Right lobe of liver (tissue), 4 donors: Measurements from ENCODE around the gene RASAL3.

Source experiments
- CTCF ChIP-seq, 4 donors: fragments of 200-600 bp in 3 of 4; fragments of 450-650 bp in 1 of 4; IDR thresholded peaks; one replicate each; pipeline versions ENCODE4 v1.5.1 to v1.8.0; 2016 to 2022; ENCODE audit warnings: antibody characterized with exemption in 4 of 4, mild to moderate bottlenecking in 2 of 4
- POLR2A ChIP-seq: fragments of 450-650 bp; IDR thresholded peaks from one replicate; pipeline ENCODE4 v1.6.1; 2017; ENCODE audit warnings: antibody characterized with exemption, mild to moderate bottlenecking
- donor health status: DM: no; HTN: no; CAD: no.
- donor health status: DM: no; HTN: no; CAD: no.
- donor health status: DM: no; HTN: yes; CAD: no.

- TF ChIP-seq CTCF (IDR thresholded peaks at IDR 0.05) (no peak), POLR2A (no peak)
These were observed 38.9 kb downstream of the RASAL3 start for GRCh38 chr19:15425321-15425950.
